MM.1S (cell line): ENCODE data around the gene MT2A.

Experiments
- DNase-seq: peaks from one replicate; pipeline ENCODE4 v3.0.0-alpha.2; 2015
- H2AFZ ChIP-seq: fragments of 300-600 bp; sonication (generic); 2 replicates; pipeline ENCODE4 v1.6.0; 2016; ENCODE audit warnings: antibody characterized with exemption, low read length
- H3F3A ChIP-seq: fragments of 300-600 bp; sonication (generic); 2 replicates; pipeline ENCODE4 v1.6.1; 2016; ENCODE audit warnings: mild to moderate bottlenecking, antibody characterized with exemption, low read length, moderate library complexity, mixed read lengths; ENCODE audit not compliant: insufficient read depth
- H3K27ac ChIP-seq: fragments of 300-600 bp; sonication (generic); 2 replicates; pipeline ENCODE4 v1.5.1; 2016; ENCODE audit warnings: mild to moderate bottlenecking, low read length
- H3K27me3 ChIP-seq: fragments of 300-600 bp; sonication (generic); replicated peaks from 2 replicates; pipeline ENCODE4 v1.6.0; 2016; ENCODE audit warnings: low read length; ENCODE audit not compliant: insufficient read depth
- H3K36me3 ChIP-seq: fragments of 300-600 bp; sonication (generic); replicated peaks from 2 replicates; pipeline ENCODE4 v1.6.1; 2016; ENCODE audit warnings: mild to moderate bottlenecking, low read length, mixed read lengths; ENCODE audit not compliant: insufficient read depth
- H3K4me1 ChIP-seq: fragments of 300-600 bp; sonication (generic); 2 replicates; pipeline ENCODE4 v1.6.1; 2016; ENCODE audit warnings: low read length, mixed read lengths
- H3K4me2 ChIP-seq: fragments of 300-600 bp; sonication (generic); 2 replicates; pipeline ENCODE4 v1.6.0; 2016; ENCODE audit warnings: low read depth, low read length
- H3K4me3 ChIP-seq: fragments of 300-600 bp; sonication (generic); 2 replicates; pipeline ENCODE4 v1.5.1; 2016; ENCODE audit warnings: low read length, mixed read lengths
- H3K79me2 ChIP-seq: fragments of 300-600 bp; sonication (generic); 2 replicates; pipeline ENCODE4 v1.6.1; 2016; ENCODE audit warnings: mixed run types, low read length, mixed read lengths
- H3K9ac ChIP-seq: fragments of 300-600 bp; sonication (generic); 2 replicates; pipeline ENCODE4 v1.6.1; 2016; ENCODE audit warnings: low read length, mixed read lengths
- H3K9me2 ChIP-seq: fragments of 300-600 bp; sonication (generic); replicated peaks from 2 replicates; pipeline ENCODE4 v1.6.1; 2016; ENCODE audit warnings: mild to moderate bottlenecking, low read length, mixed read lengths; ENCODE audit not compliant: insufficient read depth
- H3K9me3 ChIP-seq: fragments of 300-600 bp; sonication (generic); replicated peaks from 2 replicates; pipeline ENCODE4 v1.6.1; 2016; ENCODE audit warnings: mild to moderate bottlenecking, low read length, mixed read lengths; ENCODE audit not compliant: insufficient read depth
- H4K20me1 ChIP-seq: fragments of 300-600 bp; sonication (generic); 2 replicates; pipeline ENCODE4 v1.6.1; 2016; ENCODE audit warnings: mild to moderate bottlenecking, low read length, moderate library complexity, mixed read lengths; ENCODE audit not compliant: insufficient read depth
- EZH2 ChIP-seq: fragments of 300-600 bp; sonication (generic); optimal IDR thresholded peaks from 2 replicates; pipeline ENCODE3; 2017; ENCODE audit warnings: low read depth, mild to moderate bottlenecking, antibody characterized with exemption, low read length, mixed read lengths
- EZH2phosphoT487 ChIP-seq: fragments of 300-600 bp; sonication (generic); IDR thresholded peaks from 2 replicates; pipeline ENCODE4 v1.6.1; 2018; ENCODE audit warnings: antibody characterized with exemption, low read length
- TF ChIP-seq, protein P1 (sequence below): fragments of 300-600 bp; sonication (generic); IDR thresholded peaks from 2 replicates; pipeline ENCODE4 v1.5.1; 2016; ENCODE audit warnings: antibody characterized with exemption, low read length, mixed read lengths

Gene MT2A

GRCh38 chr16:56614549-56614991 is 6.2 kb downstream of the MT2A start:
- H3K9me2 ChIP-seq = no peaks in the 10 kb centered on the region
- H3K4me3 ChIP-seq = no peak overlapping the region
- peaks cover 47% of the 10 kb centered on the region for H3K27me3 ChIP-seq
- no peaks in the 10 kb centered on the region for H3K36me3 ChIP-seq
- H3K9ac ChIP-seq = no peak overlapping the region
- TF ChIP-seq EZH2phosphoT487 = no peak
- TF ChIP-seq EZH2 = no peak
- TF ChIP-seq, protein P1, sequence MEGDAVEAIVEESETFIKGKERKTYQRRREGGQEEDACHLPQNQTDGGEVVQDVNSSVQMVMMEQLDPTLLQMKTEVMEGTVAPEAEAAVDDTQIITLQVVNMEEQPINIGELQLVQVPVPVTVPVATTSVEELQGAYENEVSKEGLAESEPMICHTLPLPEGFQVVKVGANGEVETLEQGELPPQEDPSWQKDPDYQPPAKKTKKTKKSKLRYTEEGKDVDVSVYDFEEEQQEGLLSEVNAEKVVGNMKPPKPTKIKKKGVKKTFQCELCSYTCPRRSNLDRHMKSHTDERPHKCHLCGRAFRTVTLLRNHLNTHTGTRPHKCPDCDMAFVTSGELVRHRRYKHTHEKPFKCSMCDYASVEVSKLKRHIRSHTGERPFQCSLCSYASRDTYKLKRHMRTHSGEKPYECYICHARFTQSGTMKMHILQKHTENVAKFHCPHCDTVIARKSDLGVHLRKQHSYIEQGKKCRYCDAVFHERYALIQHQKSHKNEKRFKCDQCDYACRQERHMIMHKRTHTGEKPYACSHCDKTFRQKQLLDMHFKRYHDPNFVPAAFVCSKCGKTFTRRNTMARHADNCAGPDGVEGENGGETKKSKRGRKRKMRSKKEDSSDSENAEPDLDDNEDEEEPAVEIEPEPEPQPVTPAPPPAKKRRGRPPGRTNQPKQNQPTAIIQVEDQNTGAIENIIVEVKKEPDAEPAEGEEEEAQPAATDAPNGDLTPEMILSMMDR = no peak
- peaks cover 12% of the 10 kb centered on the region; the same call in 1 of the 2 replicates for H3K4me1 ChIP-seq
- H3K27ac ChIP-seq = no peak overlapping the region
- no peak for DNase-seq
- H3K79me2 ChIP-seq = no peaks in the 10 kb centered on the region
- H3K4me2 ChIP-seq = no peak overlapping the region
- no peak overlapping the region for H2AFZ ChIP-seq
- no peaks in the 10 kb centered on the region for H3K9me3 ChIP-seq
- peaks cover 4% of the 10 kb centered on the region; the same call in 1 of the 2 replicates for H3F3A ChIP-seq
- no peaks in the 10 kb centered on the region for H4K20me1 ChIP-seq

- Histone ChIP-seq H3K27me3 (peaks cover 44% of the 10 kb centered on the region), H3K4me1 (peaks cover 4% of the 10 kb centered on the region; the same call in 1 of the 2 replicates), H3K4me3 (no peak overlapping the region), H3K36me3 (no peaks in the 10 kb centered on the region), H3K9me2 (no peaks in the 10 kb centered on the region), H3K4me2 (no peak overlapping the region), H2AFZ (no peak overlapping the region), H3K79me2 (no peaks in the 10 kb centered on the region), H3K9me3 (no peaks in the 10 kb centered on the region), H3K9ac (no peak overlapping the region), H4K20me1 (no peaks in the 10 kb centered on the region), H3F3A (no peaks in the 10 kb centered on the region), H3K27ac (no peak overlapping the region)
- no peak for DNase-seq
- TF ChIP-seq EZH2 (no peak), EZH2phosphoT487 (no peak)
- TF ChIP-seq, protein P1 = no peak
Observed at GRCh38 chr16:56615353-56615752, 7.0 kb downstream of the MT2A start.

DNA sequence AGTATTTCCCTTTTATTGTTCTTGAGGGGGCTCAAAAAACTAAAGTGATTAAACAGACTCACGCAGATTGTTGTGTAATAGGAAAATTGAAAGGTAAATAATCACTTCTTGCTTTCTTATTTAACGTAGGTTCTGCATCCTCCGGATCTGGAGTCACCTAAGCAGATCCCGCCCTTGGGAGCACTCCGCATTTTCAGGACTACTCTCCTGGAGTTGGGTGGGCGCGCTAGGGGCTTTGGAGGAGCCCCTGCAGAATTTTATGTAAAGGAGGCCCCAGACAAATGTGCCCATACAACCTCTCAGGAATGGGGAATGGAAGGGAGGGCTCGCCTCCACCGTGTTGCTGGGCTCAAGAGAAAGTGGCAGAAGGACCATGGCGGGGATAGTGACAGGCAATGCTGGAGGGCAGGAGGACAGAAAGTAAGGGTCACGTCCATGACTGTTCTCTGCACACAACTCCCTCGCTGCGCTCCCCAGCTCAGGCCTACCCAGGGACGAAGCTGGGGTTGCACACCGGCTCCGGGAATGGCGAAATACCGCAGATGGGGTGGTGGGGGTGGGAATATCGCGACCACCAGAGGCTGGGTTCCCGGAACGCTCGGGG is 8.3 kb downstream of the MT2A start:
- TF ChIP-seq EZH2phosphoT487 (no peak), EZH2 (no peak)
- TF ChIP-seq, protein P1 = no peak
- H3K27ac ChIP-seq = no peak overlapping the region
- peaks cover 33% of the 10 kb centered on the region for H3K27me3 ChIP-seq
- H3K36me3 ChIP-seq = no peaks in the 10 kb centered on the region
- no peak overlapping the region for H3K4me3 ChIP-seq
- no peaks in the 10 kb centered on the region for H3K4me1 ChIP-seq
- no peak for DNase-seq
- H4K20me1 ChIP-seq = no peaks in the 10 kb centered on the region
- H2AFZ ChIP-seq = no peak overlapping the region
- no peak overlapping the region for H3K4me2 ChIP-seq
- no peaks in the 10 kb centered on the region for H3K9me3 ChIP-seq
- H3K79me2 ChIP-seq = no peaks in the 10 kb centered on the region
- H3F3A ChIP-seq = no peaks in the 10 kb centered on the region
- H3K9ac ChIP-seq = no peak overlapping the region
- H3K9me2 ChIP-seq = no peaks in the 10 kb centered on the region
